A549 (cell line): ENCODE results near the gene FAF1. TPM values are rescaled to one million over a fixed set of nuclear protein-coding genes. Genes with fewer than 3 reads are reported as not detected.

Experiments
- polyA plus RNA-seq, 4 experiments: library from polyadenylated mRNA; depleted of rRNA in 3 of 4; stranded (reverse); fragments of >200 nt; fragmentation: RNase III in 1 of 4; extraction: RNeasy Plus Mini Kit Qiagen cat#74134 plus additional on column Dnase treatment in 1 of 4; gene quantifications; 2 replicates in 3 of 4; 3 replicates in 1 of 4; pipeline ENCODE4 v1.2.3, GENCODE V29; 2011 to 2017
- small RNA-seq, 6 experiments: library from RNA; depleted of rRNA; stranded (forward); fragments of <200 nt; gene quantifications; one replicate each; pipeline ENCODE3, GENCODE V24; 2012

The FAF1 gene
- polyA plus RNA-seq, 2 of the 4 experiments (the other 2 are of a cell fraction) = 31.7 to 46.2 TPM

Small RNA genes within 50 kb of the gene (small RNA-seq; reads per million reads assigned to genes)
- 0 to 2.3 (median 0.94) reads per million in 6 experiments for gene RNU6-1026P

Other genes with a start within 250 kb of the FAF1 start
- 9.9 and 13.0 TPM in 2 replicates for gene CDKN2C, start 10.0 kb upstream of the FAF1 start, polyA plus RNA-seq (2011; rRNA removed)
- gene CDKN2C, start 10.0 kb upstream of the FAF1 start, polyA plus RNA-seq (2017; fragmentation: RNase III; extraction: RNeasy Plus Mini Kit Qiagen cat#74134 plus additional on column Dnase treatment) = 14.7 to 17.7 TPM (median 16.8 TPM) in 3 replicates
- gene C1orf185, start 142.0 kb upstream of the FAF1 start, polyA plus RNA-seq (2011; rRNA removed) = not detected in 2 replicates
- gene C1orf185, start 142.0 kb upstream of the FAF1 start, polyA plus RNA-seq (2017; fragmentation: RNase III; extraction: RNeasy Plus Mini Kit Qiagen cat#74134 plus additional on column Dnase treatment) = not detected in 3 replicates